Measurements from ENCODE around the gene SLC35F1. TPM values are rescaled to one million over a fixed set of nuclear protein-coding genes. Genes with fewer than 3 reads are reported as not detected.

Gene SLC35F1
- total RNA-seq (2011; cell fraction: chromatin; rRNA removed; ENCODE audit: low replicate concordance) = not detected in 2 replicates
- not detected in 2 replicates for total RNA-seq (2011; cell fraction: nucleolus; rRNA removed)
- total RNA-seq (2011; cell fraction: nucleoplasm; rRNA removed) = not detected in 2 replicates
- total RNA-seq (2014; rRNA removed) = not detected in 2 replicates
- not detected in 2 replicates for total RNA-seq (2014; rRNA removed; fragmentation: Illumina TruSeq; extraction: Trizol)
- not detected in 2 replicates for total RNA-seq (2015; rRNA removed; fragmentation: Illumina TruSeq; extraction: Trizol)
- total RNA-seq (2021) = not detected in 2 replicates
- not detected in 2 replicates for polyA plus RNA-seq (2011; rRNA removed)
- polyA plus RNA-seq (2011; cell fraction: cytosol; rRNA removed) = not detected in 2 replicates
- polyA plus RNA-seq (2011; cell fraction: nucleus; rRNA removed) = not detected in 2 replicates
- polyA plus RNA-seq (2012) = 0.03 and 0.06 TPM in 2 replicates
- polyA plus RNA-seq (2014; fragmentation: Illumina TruSeq; extraction: Trizol) = not detected in 2 replicates
- under 1 TPM; 0.03 to 0.06 TPM for polyA plus RNA-seq (2014; fragmentation: Nextera tagmentation; extraction: Ambion mirVana)
- polyA plus RNA-seq (2014; rRNA removed) = not detected in 2 replicates
- polyA minus RNA-seq (2011; rRNA and poly(A)+ RNA removed) = not detected in 2 replicates
- polyA minus RNA-seq (2011; cell fraction: cytosol; rRNA and poly(A)+ RNA removed) = not detected in 2 replicates
- not detected in 2 replicates for polyA minus RNA-seq (2011; cell fraction: nucleus; rRNA and poly(A)+ RNA removed)
- percentile 3 among the genes with signal in this experiment for Bru-seq, nascent RNA
- percentile 2 among the genes with signal in this experiment for BruChase-seq, experiment 1, labeled RNA remaining after a 2-hour chase
- percentile 10 among the genes with signal in this experiment for BruChase-seq, experiment 2, labeled RNA remaining after a 6-hour chase
- long read RNA-seq, experiment 1 = 0 reads
- long read RNA-seq, experiment 2 = 0 reads
- long read RNA-seq, experiment 3 = 0 reads

DNA sequence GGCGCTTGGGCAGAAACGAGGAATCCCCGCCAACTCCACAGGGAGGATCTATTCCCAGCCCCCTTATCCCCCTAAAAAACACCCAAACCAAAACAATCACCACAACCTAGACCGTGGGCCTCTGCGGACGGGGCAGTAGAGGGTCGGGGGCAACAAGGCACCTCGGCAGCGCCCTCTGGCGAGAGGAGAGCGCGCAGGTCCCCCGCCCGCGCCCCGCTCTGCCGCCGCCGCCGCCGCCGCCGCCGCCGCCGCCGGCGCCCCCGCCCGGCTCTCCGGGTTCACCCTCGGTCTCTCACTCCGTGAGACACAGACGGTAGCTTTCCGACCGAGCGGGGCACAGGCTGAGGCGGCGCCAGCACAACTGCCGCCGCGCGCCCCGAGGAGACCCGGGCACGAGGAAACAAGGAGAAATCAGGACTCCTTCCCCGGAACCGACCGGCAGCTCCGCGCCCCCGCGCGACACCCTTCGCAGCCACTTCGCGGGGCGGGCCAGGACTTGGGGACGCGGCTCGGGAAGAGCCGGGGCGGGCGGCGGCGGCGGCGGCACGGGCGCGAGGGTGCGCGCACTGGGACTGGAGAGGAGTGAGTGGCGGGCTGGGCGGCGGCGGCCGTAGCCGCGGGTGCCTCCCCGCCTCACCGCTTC, at the start of gene SLC35F1:
SLC35F1 (plus strand) TSS at position 307 of the 643 bp plus-strand sequence.
- Histone ChIP-seq H3K27me3 (ENCODE audit: control insufficient read depth in 2 of 2, insufficient read depth in 2 of 2, low read length in 2 of 2) (no peaks in the 10 kb centered on the region), H3K36me3 (ENCODE audit: control insufficient read depth, insufficient read depth, low read length) (no peaks in the 10 kb centered on the region), H2AFZ (ENCODE audit: low read depth, low read length) (no peak within 1 kb of the TSS), H3K9me3 (replicated peaks; ENCODE audit: control insufficient read depth, insufficient read depth, low read depth, low read length) (no peaks in the 10 kb centered on the region), H4K20me1 (replicated peaks; ENCODE audit: control insufficient read depth, insufficient read depth, low read length) (no peaks in the 10 kb centered on the region), H3K4me2 (ENCODE audit: insufficient read depth, low read length) (no peak within 1 kb of the TSS), H3K4me1 (replicated peaks in 1 of 2; ENCODE audit: control insufficient read depth in 2 of 2, insufficient read depth in 2 of 2, low read length in 2 of 2) (peaks cover 0 to 12% of the 10 kb centered on the region in 2 experiments; a peak in 2 of 5 replicates), H3K9ac (ENCODE audit: insufficient read depth in 1 of 2, low read depth in 2 of 2, low read length in 2 of 2) (no peak within 1 kb of the TSS), H3K9me1 (ENCODE audit: control insufficient read depth, insufficient read depth, low read length) (no peaks in the 10 kb centered on the region), H3K79me2 (ENCODE audit: control insufficient read depth, insufficient read depth, low read length) (no peaks in the 10 kb centered on the region), H3K27ac (ENCODE audit: extremely low read depth, low read depth, low read length) (no peak within 1 kb of the TSS), H3K4me3 (peak within 1 kb of the TSS; percentile 28)
- 31% methylated on average over 7 of the region's 82 CpGs for WGBS (ENCODE audit: insufficient coverage, low coverage, missing lambda C conversion rate)
- in situ Hi-C loops (cut with MboI) = no loop called here
- BruUV-seq (replicated peaks) = no TSS peak
- DNase-seq (ENCODE audit: extremely low read depth in 1 of 4, low spot score in 3 of 4) (peak; percentile 21 to 34 (median 26)), ATAC-seq (peak; percentile 89), FAIRE-seq (no peak)
- intact Hi-C loops (cut with micrococcal nuclease) = no loop called here
- ChIA-PET POLR2A (no interaction called here), CTCF (ENCODE audit: low intra/inter-chr PET ratio) (no interaction called here)
- TF ChIP-seq EHMT2 (IDR thresholded peaks at IDR 0.05) (0 out of 2 replicates have a peak, but pooled peaks have one; percentile 65), MIER1 (IDR thresholded peaks at IDR 0.05; ENCODE audit: low read depth) (peak; percentile 62; the same call in 1 of the 2 replicates), ZBTB7A (IDR thresholded peaks at IDR 0.05; ENCODE audit: borderline replicate concordance, control insufficient read depth, low read depth, low read length) (peak; percentile 36; the same call in 1 of the 2 replicates)
- TF ChIP-seq, protein P1, sequence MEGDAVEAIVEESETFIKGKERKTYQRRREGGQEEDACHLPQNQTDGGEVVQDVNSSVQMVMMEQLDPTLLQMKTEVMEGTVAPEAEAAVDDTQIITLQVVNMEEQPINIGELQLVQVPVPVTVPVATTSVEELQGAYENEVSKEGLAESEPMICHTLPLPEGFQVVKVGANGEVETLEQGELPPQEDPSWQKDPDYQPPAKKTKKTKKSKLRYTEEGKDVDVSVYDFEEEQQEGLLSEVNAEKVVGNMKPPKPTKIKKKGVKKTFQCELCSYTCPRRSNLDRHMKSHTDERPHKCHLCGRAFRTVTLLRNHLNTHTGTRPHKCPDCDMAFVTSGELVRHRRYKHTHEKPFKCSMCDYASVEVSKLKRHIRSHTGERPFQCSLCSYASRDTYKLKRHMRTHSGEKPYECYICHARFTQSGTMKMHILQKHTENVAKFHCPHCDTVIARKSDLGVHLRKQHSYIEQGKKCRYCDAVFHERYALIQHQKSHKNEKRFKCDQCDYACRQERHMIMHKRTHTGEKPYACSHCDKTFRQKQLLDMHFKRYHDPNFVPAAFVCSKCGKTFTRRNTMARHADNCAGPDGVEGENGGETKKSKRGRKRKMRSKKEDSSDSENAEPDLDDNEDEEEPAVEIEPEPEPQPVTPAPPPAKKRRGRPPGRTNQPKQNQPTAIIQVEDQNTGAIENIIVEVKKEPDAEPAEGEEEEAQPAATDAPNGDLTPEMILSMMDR (IDR thresholded peaks at IDR 0.05 in 2 of 3, conservative IDR thresholded peaks at IDR 0.05 in 1 of 3; ENCODE audit: insufficient read depth in 2 of 3, low read depth in 1 of 3, low read length in 3 of 3) = peak; percentile 6 to 46 (median 22); a peak in 3 of 6 replicates
- TF ChIP-seq, protein P2, sequence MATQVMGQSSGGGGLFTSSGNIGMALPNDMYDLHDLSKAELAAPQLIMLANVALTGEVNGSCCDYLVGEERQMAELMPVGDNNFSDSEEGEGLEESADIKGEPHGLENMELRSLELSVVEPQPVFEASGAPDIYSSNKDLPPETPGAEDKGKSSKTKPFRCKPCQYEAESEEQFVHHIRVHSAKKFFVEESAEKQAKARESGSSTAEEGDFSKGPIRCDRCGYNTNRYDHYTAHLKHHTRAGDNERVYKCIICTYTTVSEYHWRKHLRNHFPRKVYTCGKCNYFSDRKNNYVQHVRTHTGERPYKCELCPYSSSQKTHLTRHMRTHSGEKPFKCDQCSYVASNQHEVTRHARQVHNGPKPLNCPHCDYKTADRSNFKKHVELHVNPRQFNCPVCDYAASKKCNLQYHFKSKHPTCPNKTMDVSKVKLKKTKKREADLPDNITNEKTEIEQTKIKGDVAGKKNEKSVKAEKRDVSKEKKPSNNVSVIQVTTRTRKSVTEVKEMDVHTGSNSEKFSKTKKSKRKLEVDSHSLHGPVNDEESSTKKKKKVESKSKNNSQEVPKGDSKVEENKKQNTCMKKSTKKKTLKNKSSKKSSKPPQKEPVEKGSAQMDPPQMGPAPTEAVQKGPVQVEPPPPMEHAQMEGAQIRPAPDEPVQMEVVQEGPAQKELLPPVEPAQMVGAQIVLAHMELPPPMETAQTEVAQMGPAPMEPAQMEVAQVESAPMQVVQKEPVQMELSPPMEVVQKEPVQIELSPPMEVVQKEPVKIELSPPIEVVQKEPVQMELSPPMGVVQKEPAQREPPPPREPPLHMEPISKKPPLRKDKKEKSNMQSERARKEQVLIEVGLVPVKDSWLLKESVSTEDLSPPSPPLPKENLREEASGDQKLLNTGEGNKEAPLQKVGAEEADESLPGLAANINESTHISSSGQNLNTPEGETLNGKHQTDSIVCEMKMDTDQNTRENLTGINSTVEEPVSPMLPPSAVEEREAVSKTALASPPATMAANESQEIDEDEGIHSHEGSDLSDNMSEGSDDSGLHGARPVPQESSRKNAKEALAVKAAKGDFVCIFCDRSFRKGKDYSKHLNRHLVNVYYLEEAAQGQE (IDR thresholded peaks at IDR 0.05; ENCODE audit: borderline replicate concordance) = peak; percentile 90
- TF ChIP-seq, protein P2 (CRISPR knock-in tag; IDR thresholded peaks at IDR 0.05; ENCODE audit: low read depth) = peak; percentile 89
